Transverse colon (tissue), 4 donors: ENCODE measurements around the gene NFYA. TPM values are rescaled to one million over a fixed set of nuclear protein-coding genes. Genes with fewer than 3 reads are reported as not detected.

Experiments
- DNase-seq: peaks from one replicate; pipeline ENCODE4 v3.0.0-alpha.2; 2019
- H3K27ac ChIP-seq, 4 donors: fragments of 200-600 bp; sonication (generic); 2 replicates each; pipeline ENCODE4 v1.5.1; 2016 to 2018; ENCODE audit warnings: inconsistent platforms in 4 of 4
- H3K27me3 ChIP-seq: fragments of 200-600 bp; sonication (generic); 2 replicates; pipeline ENCODE4 v1.5.1; 2017; ENCODE audit warnings: inconsistent platforms
- H3K36me3 ChIP-seq, 4 donors: fragments of 200-600 bp; sonication (generic); 2 replicates each; pipeline ENCODE4 v1.5.1; 2017 to 2019; ENCODE audit warnings: inconsistent platforms in 4 of 4
- H3K4me1 ChIP-seq, 4 donors: fragments of 200-600 bp; sonication (generic); 2 replicates each; pipeline ENCODE4 v1.5.1; 2017 to 2020; ENCODE audit warnings: inconsistent platforms in 4 of 4
- H3K4me3 ChIP-seq, 4 donors: fragments of 200-600 bp; sonication (generic); 1 replicate in 1 of 4; 2 replicates in 3 of 4; pipeline versions ENCODE4 v1.5.1 to v1.6.1; 2017 to 2019; ENCODE audit warnings: inconsistent platforms in 4 of 4
- H3K9me3 ChIP-seq, 2 donors: fragments of 200-600 bp; sonication (generic); 2 replicates each; pipeline ENCODE4 v1.5.1; 2017 to 2019; ENCODE audit warnings: inconsistent platforms in 2 of 2
- EP300 ChIP-seq: sonication (generic); formaldehyde crosslinking; IDR thresholded peaks from one replicate; pipeline ENCODE4 v1.6.1; 2017; ENCODE audit warnings: antibody characterized with exemption, low read depth
- POLR2A ChIP-seq: fragments of 450-650 bp; IDR thresholded peaks from one replicate; pipeline ENCODE4 v1.6.1; 2016; ENCODE audit warnings: antibody characterized with exemption, mild to moderate bottlenecking, moderate library complexity
- POLR2AphosphoS5 ChIP-seq, 3 donors: sonication (generic); formaldehyde crosslinking; IDR thresholded peaks; one replicate each; pipeline ENCODE4 v1.6.1; 2016; ENCODE audit warnings: antibody characterized with exemption in 3 of 3
- whole genome bisulfite sequencing, 2 donors: methylation state at CpG; one replicate each; pipeline ENCODE4 v1.1.5; 2018; ENCODE audit warnings: low coverage in 1 of 2; 5-methylcytosine and 5-hydroxymethylcytosine counted together
- in situ Hi-C, 4 donors: fragments of 200-750 bp; cut with MboI; loops; one replicate each; pipeline versions ENCODE4 v1.15.0 to v1.15.1; 2017; ENCODE audit warnings: low sequenced_read_pairs in 3 of 4, low pct_ligation_motif_present in 1 of 4, low pct_unique_long_range_greater_than_20kb in 1 of 4
- intact Hi-C: fragments of 100-400 bp; cut with DNase I; formaldehyde crosslinking; loops from one replicate; pipeline ENCODE4 v1.15.1; 2023; ENCODE audit warnings: low total_unique reads
- total RNA-seq, 4 donors: library from RNA; depleted of rRNA; stranded (reverse); fragments of >200 nt; gene quantifications; one replicate each; pipeline ENCODE4 v1.1.0, GENCODE V29; 2016
- TF ChIP-seq, protein P1 (sequence below), 5 experiments: fragments of 200-600 bp in 3 of 5; fragments of 450-650 bp in 2 of 5; sonication (generic) in 3 of 5; IDR thresholded peaks; 1 replicate in 2 of 5; 2 replicates in 3 of 5; pipeline ENCODE4 v1.5.1; 2016 to 2017; ENCODE audit warnings: antibody characterized with exemption in 5 of 5, inconsistent platforms in 3 of 5, mild to moderate bottlenecking in 2 of 5, moderate library complexity in 1 of 5

NFYA gene
- total RNA-seq, 4 donors from 2014 or later = 11.1 to 64.3 (median 20.9) TPM

DNA sequence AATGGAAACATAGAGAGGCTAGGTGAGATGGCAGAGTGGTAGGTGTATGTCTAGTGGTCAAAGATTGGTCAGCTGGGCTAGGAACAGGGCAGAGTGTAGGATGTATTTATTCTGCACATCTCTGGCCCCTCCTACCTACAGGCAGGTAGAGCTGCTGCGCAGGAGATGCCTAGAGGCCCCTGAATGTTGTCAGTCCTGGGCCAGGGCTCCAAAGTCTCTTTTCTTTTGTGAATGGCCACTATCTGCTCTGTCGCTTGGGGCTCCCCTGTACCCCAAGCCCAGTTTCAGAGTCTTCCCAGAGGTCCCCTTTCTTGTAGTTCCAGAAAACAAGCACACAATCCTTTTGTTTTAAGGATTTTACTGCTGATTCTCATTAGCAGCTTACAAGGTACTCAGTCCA lies 25.5 kb upstream of the NFYA start:
- 92 to 100% methylated on average over 2 of the region's 2 CpGs for WGBS, 2 donors
- Histone ChIP-seq H3K27me3 (no peaks in the 10 kb centered on the region), H3K36me3 (no peaks in the 10 kb centered on the region), H3K4me1 (no peaks in the 10 kb centered on the region), H3K4me3 (no peak overlapping the region), H3K9me3 (no peaks in the 10 kb centered on the region), H3K27ac (no peak overlapping the region)
- in situ Hi-C loops = loop anchor here in 2 of 4 donors (25.0 kb wide), 2 partner anchors 1060 to 1685 kb away; no protein-coding TSS in a partner anchor
- no peak for DNase-seq
- TF ChIP-seq, protein P1, sequence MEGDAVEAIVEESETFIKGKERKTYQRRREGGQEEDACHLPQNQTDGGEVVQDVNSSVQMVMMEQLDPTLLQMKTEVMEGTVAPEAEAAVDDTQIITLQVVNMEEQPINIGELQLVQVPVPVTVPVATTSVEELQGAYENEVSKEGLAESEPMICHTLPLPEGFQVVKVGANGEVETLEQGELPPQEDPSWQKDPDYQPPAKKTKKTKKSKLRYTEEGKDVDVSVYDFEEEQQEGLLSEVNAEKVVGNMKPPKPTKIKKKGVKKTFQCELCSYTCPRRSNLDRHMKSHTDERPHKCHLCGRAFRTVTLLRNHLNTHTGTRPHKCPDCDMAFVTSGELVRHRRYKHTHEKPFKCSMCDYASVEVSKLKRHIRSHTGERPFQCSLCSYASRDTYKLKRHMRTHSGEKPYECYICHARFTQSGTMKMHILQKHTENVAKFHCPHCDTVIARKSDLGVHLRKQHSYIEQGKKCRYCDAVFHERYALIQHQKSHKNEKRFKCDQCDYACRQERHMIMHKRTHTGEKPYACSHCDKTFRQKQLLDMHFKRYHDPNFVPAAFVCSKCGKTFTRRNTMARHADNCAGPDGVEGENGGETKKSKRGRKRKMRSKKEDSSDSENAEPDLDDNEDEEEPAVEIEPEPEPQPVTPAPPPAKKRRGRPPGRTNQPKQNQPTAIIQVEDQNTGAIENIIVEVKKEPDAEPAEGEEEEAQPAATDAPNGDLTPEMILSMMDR (IDR thresholded peaks at IDR 0.05) = no peak
- no peak for TF ChIP-seq POLR2A
- TF ChIP-seq POLR2AphosphoS5 (IDR thresholded peaks at IDR 0.05) = no peak
- intact Hi-C loops = no loop called here

DNA sequence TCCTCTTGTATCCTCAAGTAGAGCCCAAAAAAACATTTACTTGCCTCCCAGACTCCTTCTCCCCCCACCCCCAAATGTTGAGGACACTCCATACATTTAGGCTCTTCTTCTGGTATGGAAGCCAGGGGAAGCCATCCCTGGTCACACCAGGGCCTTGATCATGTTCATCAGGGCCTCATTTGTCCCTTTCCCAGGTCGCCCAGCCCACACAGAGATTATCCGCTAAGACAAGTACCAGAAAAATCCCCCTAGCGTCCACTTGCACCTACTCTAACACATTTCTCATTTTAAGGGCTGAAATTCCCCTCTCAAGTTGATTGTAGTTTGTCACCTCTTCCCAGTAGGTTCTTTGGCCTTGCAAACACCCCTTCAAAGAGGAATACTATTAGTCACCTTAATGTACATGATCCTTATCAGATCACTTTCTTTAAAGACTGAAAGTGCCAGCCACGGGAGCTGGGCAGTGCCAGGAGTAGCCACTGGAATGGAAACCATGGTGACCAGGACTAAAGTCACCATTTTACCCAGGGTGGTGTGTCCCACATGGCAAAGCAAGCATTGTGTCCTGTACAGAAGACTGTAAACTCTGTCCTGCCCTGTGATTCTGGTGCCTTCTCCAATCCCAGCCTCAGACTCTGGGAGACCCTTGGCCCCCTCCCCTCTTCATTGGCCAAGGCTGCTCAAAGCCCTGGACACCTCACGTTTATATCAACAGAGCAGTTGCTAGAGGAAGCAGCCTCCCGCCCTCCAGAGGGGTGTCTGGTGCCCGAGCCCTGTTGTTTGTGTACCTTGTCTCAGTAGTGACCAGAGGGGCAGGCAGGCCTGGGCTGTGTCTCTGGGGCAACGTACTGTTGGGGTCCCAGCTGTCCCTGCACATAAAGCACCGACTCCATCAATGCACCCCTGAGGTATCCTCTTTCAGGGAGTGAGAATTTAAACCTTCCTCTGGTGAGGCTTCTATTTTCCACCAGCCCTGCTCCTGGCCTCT lies 24.7 kb upstream of the NFYA start:
- H3K27ac ChIP-seq = no peak overlapping the region
- H3K27me3 ChIP-seq = no peaks in the 10 kb centered on the region
- intact Hi-C loops = no loop called here
- H3K4me1 ChIP-seq = no peaks in the 10 kb centered on the region
- H3K4me3 ChIP-seq = no peak overlapping the region
- no peaks in the 10 kb centered on the region for H3K9me3 ChIP-seq
- WGBS, 2 donors = 60 to 86% methylated on average over 1 to 9 of the region's 9 CpGs
- in situ Hi-C loops = loop anchor here in 2 of 4 donors (25.0 kb wide), 2 partner anchors 1061 to 1686 kb away; no protein-coding TSS in a partner anchor
- no peak for DNase-seq
- TF ChIP-seq, protein P1 (IDR thresholded peaks at IDR 0.05) = no peak
- TF ChIP-seq POLR2AphosphoS5 (IDR thresholded peaks at IDR 0.05) (no peak), EP300 (no peak), POLR2A (no peak)
- H3K36me3 ChIP-seq = no peaks in the 10 kb centered on the region

DNA sequence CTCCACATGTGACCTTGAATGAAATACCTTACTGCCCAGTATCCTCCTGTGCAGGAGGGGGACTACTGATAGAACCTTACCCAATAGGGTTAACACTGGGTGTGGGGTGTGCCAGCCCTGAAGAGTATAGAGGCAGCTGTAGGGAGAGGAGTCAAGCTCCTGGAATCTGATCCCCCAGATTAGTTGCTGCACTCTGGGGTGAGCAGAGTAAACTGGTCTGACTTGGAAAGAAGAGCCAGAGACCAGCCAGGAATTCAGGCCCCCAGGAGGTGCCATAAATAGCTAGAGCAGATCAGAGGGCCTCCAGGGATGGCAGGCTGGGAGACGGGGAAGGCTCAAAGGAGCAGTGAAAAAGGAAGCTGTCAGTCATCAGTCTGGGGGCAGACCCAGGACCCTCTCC lies 23.3 kb upstream of the NFYA start:
- Histone ChIP-seq H3K27ac (no peak overlapping the region), H3K36me3 (no peaks in the 10 kb centered on the region), H3K27me3 (no peaks in the 10 kb centered on the region), H3K4me3 (no peak overlapping the region), H3K9me3 (no peaks in the 10 kb centered on the region), H3K4me1 (no peaks in the 10 kb centered on the region)
- TF ChIP-seq POLR2A (no peak), EP300 (no peak), POLR2AphosphoS5 (IDR thresholded peaks at IDR 0.05) (no peak)
- TF ChIP-seq, protein P1 (IDR thresholded peaks at IDR 0.05) = no peak
- intact Hi-C loops = no loop called here
- no peak for DNase-seq
- in situ Hi-C loops = loop anchor here in 2 of 4 donors (25.0 kb wide), 2 partner anchors 1062 to 1687 kb away; no protein-coding TSS in a partner anchor
- WGBS, 2 donors = 83 to 94% methylated on average over 1 of the region's 1 CpG

- 80 to 90% methylated on average over 3 to 7 of the region's 7 CpGs for WGBS, 2 donors
- H3K9me3 ChIP-seq = no peaks in the 10 kb centered on the region
- no peak overlapping the region for H3K4me3 ChIP-seq
- intact Hi-C loops = no loop called here
- H3K36me3 ChIP-seq = no peaks in the 10 kb centered on the region
- TF ChIP-seq POLR2AphosphoS5 (IDR thresholded peaks at IDR 0.05) = no peak
- TF ChIP-seq, protein P1 (IDR thresholded peaks at IDR 0.05) = no peak
- no peak for TF ChIP-seq EP300
- no peak for TF ChIP-seq POLR2A
- H3K27me3 ChIP-seq = no peaks in the 10 kb centered on the region
- H3K4me1 ChIP-seq = no peaks in the 10 kb centered on the region
- in situ Hi-C loops = loop anchor here in 2 of 4 donors (25.0 kb wide), 2 partner anchors 1063 to 1688 kb away; no protein-coding TSS in a partner anchor
- DNase-seq = no peak
- no peak overlapping the region for H3K27ac ChIP-seq
These were observed 22.8 kb upstream of the NFYA start for GRCh38 chr6:41049955-41050354.
